Breast epithelium (tissue), 4 donors: Measurements from ENCODE around the gene BCAT1. TPM values are rescaled to one million over a fixed set of nuclear protein-coding genes. Genes with fewer than 3 reads are reported as not detected.

ENCODE experiments used
- DNase-seq, 2 donors: peaks; one replicate each; pipeline ENCODE4 v3.0.0-alpha.2; 2019; ENCODE audit warnings: low spot score in 2 of 2
- H3K27ac ChIP-seq, 2 donors: fragments of 200-600 bp; sonication (generic) in 1 of 2; one replicate each; pipeline ENCODE4 v1.5.1; 2016 to 2019; ENCODE audit warnings: mild to moderate bottlenecking in 1 of 2
- H3K27me3 ChIP-seq, 2 donors: fragments of 200-600 bp; sonication (generic) in 1 of 2; one replicate each; pipeline versions ENCODE4 v1.5.1 to v1.6.0; 2017 to 2019; ENCODE audit warnings: control low read depth in 1 of 2, mild to moderate bottlenecking in 1 of 2
- H3K36me3 ChIP-seq: fragments of 200-600 bp; one replicate; pipeline ENCODE4 v1.5.1; 2019
- H3K4me1 ChIP-seq, 2 donors: fragments of 200-600 bp; sonication (generic); one replicate each; pipeline ENCODE4 v1.5.1; 2016 to 2019; ENCODE audit warnings: control low read depth in 1 of 2
- H3K4me3 ChIP-seq, 3 donors: fragments of 200-600 bp; sonication (generic); 1 replicate in 2 of 3; 2 replicates in 1 of 3; pipeline ENCODE4 v1.5.1; 2016 to 2019; ENCODE audit warnings: mild to moderate bottlenecking in 3 of 3, moderate library complexity in 2 of 3
- H3K9me3 ChIP-seq, 2 donors: fragments of 200-600 bp; sonication (generic) in 1 of 2; one replicate each; pipeline ENCODE4 v1.5.1; 2016 to 2019; ENCODE audit warnings: control low read depth in 1 of 2
- POLR2A ChIP-seq: fragments of 450-650 bp; IDR thresholded peaks from one replicate; pipeline ENCODE4 v1.6.1; 2016; ENCODE audit warnings: antibody characterized with exemption, mild to moderate bottlenecking, moderate library complexity
- POLR2AphosphoS5 ChIP-seq, 3 donors: sonication (generic); formaldehyde crosslinking; IDR thresholded peaks; one replicate each; pipeline ENCODE4 v1.6.1; 2017; ENCODE audit warnings: antibody characterized with exemption in 3 of 3
- intact Hi-C: fragments of 100-400 bp; cut with DNase I; formaldehyde crosslinking; loops from one replicate; pipeline ENCODE4 v1.15.1; 2023; ENCODE audit warnings: low total_unique reads
- total RNA-seq, 3 donors: library from RNA; depleted of rRNA; stranded (reverse); fragments of >200 nt; gene quantifications; one replicate each; pipeline ENCODE4 v1.1.0, GENCODE V29; 2016
- TF ChIP-seq, protein P1 (sequence below), 3 donors: fragments of 450-650 bp; IDR thresholded peaks; one replicate each; pipeline ENCODE4 v1.5.1; 2016 to 2017; ENCODE audit warnings: antibody characterized with exemption in 3 of 3, mild to moderate bottlenecking in 3 of 3, moderate library complexity in 3 of 3

Gene BCAT1
- total RNA-seq, 3 donors from 2014 or later = 8.8 to 35.8 (median 12.1) TPM

DNA sequence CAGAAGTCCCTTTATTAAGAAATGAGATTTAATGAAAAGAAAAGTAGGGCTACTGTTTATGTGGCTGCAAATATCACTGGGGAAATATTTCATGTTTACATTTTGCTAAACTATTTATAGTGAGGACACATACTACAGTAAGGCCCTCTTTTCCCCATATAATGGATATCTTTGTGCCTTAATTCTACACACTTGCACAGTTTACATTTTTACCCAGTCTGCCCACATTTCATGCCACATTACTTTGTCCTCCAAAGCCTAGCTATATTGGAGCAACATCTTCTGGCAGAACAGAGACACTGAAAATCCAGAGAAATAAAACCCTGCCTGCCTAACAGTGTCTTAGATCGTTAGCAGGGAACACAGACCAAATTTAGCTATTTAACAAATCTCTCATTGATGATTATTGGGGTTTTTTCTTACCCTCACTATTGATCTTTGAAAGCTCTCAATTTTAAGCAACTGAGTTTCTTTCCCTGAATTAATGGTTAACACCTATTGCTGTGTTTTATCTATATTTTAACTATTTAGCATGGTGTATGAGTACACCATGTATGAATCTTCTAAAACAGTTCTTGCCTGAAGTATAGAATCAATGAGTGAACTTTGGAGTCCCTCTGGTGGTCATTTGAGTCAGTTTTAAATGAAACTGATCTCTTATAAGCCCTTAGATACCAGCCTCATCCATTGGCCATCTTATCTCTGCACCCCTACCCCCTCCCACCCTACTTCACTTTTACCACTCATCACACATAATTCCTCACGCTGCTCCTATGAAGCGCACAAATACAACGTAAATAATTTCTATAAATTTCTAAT lies 170.2 kb downstream of the BCAT1 start:
- no peaks in the 10 kb centered on the region for H3K9me3 ChIP-seq
- H3K4me3 ChIP-seq = no peak overlapping the region
- TF ChIP-seq POLR2AphosphoS5 (IDR thresholded peaks at IDR 0.05) (no peak), POLR2A (no peak)
- TF ChIP-seq, protein P1, sequence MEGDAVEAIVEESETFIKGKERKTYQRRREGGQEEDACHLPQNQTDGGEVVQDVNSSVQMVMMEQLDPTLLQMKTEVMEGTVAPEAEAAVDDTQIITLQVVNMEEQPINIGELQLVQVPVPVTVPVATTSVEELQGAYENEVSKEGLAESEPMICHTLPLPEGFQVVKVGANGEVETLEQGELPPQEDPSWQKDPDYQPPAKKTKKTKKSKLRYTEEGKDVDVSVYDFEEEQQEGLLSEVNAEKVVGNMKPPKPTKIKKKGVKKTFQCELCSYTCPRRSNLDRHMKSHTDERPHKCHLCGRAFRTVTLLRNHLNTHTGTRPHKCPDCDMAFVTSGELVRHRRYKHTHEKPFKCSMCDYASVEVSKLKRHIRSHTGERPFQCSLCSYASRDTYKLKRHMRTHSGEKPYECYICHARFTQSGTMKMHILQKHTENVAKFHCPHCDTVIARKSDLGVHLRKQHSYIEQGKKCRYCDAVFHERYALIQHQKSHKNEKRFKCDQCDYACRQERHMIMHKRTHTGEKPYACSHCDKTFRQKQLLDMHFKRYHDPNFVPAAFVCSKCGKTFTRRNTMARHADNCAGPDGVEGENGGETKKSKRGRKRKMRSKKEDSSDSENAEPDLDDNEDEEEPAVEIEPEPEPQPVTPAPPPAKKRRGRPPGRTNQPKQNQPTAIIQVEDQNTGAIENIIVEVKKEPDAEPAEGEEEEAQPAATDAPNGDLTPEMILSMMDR (IDR thresholded peaks at IDR 0.05) = no peak
- no peaks in the 10 kb centered on the region for H3K4me1 ChIP-seq
- no peaks in the 10 kb centered on the region for H3K36me3 ChIP-seq
- no peak for DNase-seq
- no peak overlapping the region for H3K27ac ChIP-seq
- H3K27me3 ChIP-seq = no peaks in the 10 kb centered on the region
- intact Hi-C loops = no loop called here

DNA sequence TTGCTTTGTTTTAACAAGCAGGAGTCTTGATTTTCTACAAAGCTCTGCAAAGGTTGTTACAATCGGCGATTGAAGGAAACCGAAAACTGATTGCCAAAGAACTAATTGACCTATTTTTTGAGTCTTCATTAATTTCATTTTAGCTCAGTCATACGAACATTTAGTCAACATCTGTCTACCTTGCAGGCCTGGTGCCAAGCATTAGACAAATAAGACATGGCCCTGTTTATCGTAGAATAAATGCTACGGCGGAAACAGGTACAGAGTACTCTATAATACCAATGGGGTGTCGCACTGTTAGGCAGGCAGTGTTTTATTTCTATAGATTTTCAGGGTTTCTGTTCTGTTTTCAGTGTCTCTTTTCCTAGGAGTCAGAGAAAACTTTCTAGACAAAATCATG lies 171.5 kb downstream of the BCAT1 start:
- Histone ChIP-seq H3K9me3 (no peaks in the 10 kb centered on the region), H3K4me3 (no peak overlapping the region), H3K4me1 (no peaks in the 10 kb centered on the region), H3K27me3 (no peaks in the 10 kb centered on the region), H3K27ac (no peak overlapping the region), H3K36me3 (no peaks in the 10 kb centered on the region)
- intact Hi-C loops = no loop called here
- TF ChIP-seq, protein P1 (IDR thresholded peaks at IDR 0.05) = no peak
- TF ChIP-seq POLR2A (no peak), POLR2AphosphoS5 (IDR thresholded peaks at IDR 0.05) (no peak)
- DNase-seq = no peak

DNA sequence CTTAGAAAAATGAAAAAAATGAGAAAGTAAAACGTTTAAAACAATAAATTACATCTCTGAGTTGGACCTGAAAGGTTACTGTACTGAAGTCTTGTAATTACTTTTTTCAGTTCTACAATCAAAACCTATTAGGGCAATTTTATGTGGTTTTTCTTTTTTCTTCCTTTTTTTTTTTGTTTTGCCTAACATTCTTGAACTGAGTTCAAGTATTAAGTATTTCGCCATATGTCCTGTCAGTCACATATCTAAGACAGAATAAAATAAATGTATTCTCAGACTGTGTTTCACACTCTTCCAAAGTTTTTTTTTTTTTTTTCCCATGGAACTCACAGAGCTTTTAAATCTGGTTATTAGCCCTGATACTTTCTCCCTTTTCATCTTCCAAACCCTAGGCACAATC lies 172.0 kb downstream of the BCAT1 start:
- no peaks in the 10 kb centered on the region for H3K36me3 ChIP-seq
- no peaks in the 10 kb centered on the region for H3K27me3 ChIP-seq
- H3K4me3 ChIP-seq = no peak overlapping the region
- H3K4me1 ChIP-seq = no peaks in the 10 kb centered on the region
- intact Hi-C loops = no loop called here
- H3K9me3 ChIP-seq = no peaks in the 10 kb centered on the region
- TF ChIP-seq, protein P1 (IDR thresholded peaks at IDR 0.05) = no peak
- TF ChIP-seq POLR2A (no peak), POLR2AphosphoS5 (IDR thresholded peaks at IDR 0.05) (no peak)
- no peak overlapping the region for H3K27ac ChIP-seq
- no peak for DNase-seq

DNA sequence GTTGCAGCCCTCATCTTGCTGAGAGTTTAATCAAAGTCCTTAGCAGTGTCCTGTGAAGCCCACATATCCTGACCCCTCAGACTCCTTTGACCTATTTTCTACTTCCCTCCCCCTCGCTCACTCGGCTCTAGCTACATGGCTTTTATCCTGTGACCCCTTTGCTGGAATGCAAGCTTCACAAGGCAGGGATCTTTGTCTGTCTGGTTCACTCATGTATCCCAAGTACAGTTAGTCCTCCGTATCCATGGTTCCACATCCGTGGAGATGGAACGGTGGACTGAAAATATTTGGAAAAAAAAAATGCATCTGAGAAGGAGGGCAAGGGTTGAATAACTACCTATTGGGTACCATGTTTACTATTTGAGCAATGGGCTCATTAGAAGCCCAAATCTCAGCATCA lies 173.8 kb downstream of the BCAT1 start:
- TF ChIP-seq POLR2A (no peak), POLR2AphosphoS5 (IDR thresholded peaks at IDR 0.05) (no peak)
- TF ChIP-seq, protein P1 (IDR thresholded peaks at IDR 0.05) = no peak
- no peak overlapping the region for H3K4me3 ChIP-seq
- H3K27ac ChIP-seq = no peak overlapping the region
- no peaks in the 10 kb centered on the region for H3K9me3 ChIP-seq
- no peaks in the 10 kb centered on the region for H3K36me3 ChIP-seq
- intact Hi-C loops = no loop called here
- no peak for DNase-seq
- no peaks in the 10 kb centered on the region for H3K27me3 ChIP-seq
- no peaks in the 10 kb centered on the region for H3K4me1 ChIP-seq

DNA sequence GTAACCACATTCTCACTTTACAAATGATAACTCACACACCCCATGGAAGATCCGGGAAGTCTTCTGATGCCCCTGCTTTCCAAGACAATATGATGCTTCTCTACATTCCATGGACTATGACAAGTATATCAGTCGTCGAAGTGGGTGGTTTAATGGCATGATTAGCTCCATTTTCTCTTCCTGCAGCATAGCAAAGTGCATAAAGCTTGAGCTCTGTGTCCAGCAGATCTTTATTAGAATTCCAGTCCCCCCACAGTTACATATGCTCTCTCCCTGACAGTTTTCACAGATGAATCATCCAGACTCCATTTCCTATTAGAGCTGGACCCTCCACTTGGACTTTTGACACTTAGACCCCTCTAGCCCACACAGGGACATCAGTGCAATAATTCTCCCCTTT lies 174.9 kb downstream of the BCAT1 start:
- intact Hi-C loops = no loop called here
- Histone ChIP-seq H3K27ac (no peak overlapping the region), H3K4me1 (no peaks in the 10 kb centered on the region), H3K9me3 (no peaks in the 10 kb centered on the region), H3K4me3 (no peak overlapping the region), H3K36me3 (no peaks in the 10 kb centered on the region), H3K27me3 (no peaks in the 10 kb centered on the region)
- TF ChIP-seq POLR2AphosphoS5 (IDR thresholded peaks at IDR 0.05) = no peak
- no peak for TF ChIP-seq POLR2A
- TF ChIP-seq, protein P1 (IDR thresholded peaks at IDR 0.05) = no peak
- no peak for DNase-seq
